Fibroblast of skin of left biceps (primary cell): ENCODE data around the gene MRGPRF.

ENCODE experiments used
- DNase-seq, 2 experiments: peaks; one replicate each; pipeline ENCODE4 v3.0.0-alpha.2; 2013; ENCODE audit warnings: low read depth in 2 of 2

Gene MRGPRF

DNA sequence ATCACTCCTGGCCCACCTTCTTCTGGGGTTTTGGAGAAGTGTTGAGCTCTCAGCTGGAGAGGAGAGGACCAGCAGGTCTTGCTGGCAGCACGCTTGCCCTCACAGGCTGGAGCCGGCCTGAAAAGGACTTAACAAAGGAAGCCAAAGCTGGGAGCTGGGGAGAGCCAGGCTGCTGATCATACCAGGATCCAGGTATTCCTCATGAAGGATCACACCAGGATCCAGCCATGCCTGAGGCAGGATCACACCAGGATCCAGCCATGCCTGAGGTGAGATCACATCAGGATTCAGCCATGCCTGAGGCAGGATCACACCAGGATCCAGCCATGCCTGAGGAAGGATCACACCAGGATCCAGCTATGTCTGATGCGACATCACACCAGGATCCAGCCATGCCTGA, 49.3 kb downstream of the MRGPRF start:
- no peak for DNase-seq

DNA sequence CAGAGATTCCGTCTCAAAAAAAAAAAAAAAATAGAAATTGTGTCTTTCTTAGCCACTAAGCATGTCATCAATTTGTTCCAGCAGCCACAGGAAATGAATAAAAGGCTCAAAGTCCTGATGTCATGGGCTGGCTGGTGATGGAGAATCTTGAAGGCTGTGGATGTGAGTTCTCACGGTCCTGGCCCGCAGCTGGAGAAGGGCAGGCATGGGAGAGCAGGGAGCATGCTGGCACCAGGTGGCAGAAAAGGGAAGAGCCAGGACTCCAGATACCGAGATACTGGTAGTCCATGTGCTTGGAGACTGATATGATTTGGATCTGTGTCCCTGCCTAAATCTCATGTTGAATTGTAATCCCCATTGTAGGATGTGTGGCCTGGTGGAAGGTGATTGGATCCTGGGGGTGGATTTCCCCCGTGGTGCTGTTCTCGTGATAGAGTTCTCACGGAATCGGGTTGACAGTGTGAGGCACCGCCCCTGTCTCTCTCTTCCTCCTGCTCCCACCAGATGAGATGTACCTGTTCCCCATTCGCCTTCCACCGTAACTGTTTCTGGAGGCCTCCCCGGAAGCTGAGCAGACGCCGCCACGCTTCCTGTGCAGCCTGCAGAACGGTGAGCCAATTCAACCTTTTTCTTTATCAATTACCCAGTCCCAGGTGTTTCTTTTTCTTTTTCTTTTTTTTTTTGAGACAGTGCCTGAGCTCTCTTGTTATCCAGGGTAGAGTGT, 50.4 kb downstream of the MRGPRF start:
- no peak for DNase-seq

DNA sequence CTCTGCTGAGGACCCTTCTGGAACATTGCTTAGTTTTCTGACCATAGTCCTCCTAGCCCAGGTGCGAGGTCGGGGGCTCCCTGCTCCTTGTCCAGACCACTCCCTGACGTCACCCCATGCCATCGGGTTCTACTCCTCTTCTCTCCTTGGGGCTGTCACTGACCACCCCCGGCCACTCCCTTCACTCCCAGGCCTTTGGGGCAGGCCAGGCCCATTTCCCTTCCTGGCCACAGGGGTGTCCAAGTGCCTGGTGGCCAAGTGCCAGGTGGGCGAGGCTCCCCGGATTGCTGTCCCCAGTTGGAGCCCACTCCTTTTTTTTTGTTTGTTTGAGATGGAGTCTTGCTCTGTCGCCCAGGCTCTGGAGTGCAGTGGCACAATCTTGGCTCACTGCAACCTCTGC, 51.8 kb downstream of the MRGPRF start:
- no peak for DNase-seq

DNA sequence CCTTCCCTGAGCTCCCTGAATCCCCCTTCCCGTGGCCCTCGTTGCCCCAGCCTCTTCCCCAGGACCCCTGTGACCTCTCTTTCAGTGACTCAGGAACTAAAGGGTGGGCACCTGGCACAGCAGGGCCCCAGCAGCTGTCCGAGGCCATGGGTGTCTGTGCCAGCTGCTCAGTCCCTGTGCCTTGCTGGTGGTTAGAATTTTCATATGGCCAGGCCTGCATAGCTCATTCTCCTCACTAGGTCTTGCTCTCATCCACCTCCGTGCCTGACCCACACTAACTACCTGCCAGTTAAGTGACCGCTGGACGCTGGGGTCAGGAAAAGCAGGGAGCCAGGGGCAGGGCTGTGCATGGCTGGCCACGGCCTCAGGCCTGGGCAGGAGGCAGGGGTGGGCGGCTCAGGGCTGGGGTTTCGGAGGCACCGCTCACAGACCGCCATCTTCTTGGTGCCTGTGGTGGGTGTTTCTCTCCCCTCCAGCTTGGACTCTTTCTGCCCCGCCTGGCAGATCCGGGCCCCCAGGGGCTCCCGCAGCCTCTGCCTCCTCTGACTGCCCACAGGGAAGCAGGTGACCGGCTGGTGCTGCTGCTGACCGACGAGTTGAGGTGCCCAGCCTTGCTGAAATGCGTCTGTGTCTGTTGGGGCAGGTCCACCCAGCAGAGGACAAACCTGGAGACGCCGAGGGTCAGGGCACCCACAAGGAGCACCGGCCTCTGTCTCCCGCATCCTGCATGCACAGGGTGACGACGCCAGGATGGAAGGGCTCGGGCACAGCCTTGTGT, 52.6 kb downstream of the MRGPRF start:
- no peak for DNase-seq

DNA sequence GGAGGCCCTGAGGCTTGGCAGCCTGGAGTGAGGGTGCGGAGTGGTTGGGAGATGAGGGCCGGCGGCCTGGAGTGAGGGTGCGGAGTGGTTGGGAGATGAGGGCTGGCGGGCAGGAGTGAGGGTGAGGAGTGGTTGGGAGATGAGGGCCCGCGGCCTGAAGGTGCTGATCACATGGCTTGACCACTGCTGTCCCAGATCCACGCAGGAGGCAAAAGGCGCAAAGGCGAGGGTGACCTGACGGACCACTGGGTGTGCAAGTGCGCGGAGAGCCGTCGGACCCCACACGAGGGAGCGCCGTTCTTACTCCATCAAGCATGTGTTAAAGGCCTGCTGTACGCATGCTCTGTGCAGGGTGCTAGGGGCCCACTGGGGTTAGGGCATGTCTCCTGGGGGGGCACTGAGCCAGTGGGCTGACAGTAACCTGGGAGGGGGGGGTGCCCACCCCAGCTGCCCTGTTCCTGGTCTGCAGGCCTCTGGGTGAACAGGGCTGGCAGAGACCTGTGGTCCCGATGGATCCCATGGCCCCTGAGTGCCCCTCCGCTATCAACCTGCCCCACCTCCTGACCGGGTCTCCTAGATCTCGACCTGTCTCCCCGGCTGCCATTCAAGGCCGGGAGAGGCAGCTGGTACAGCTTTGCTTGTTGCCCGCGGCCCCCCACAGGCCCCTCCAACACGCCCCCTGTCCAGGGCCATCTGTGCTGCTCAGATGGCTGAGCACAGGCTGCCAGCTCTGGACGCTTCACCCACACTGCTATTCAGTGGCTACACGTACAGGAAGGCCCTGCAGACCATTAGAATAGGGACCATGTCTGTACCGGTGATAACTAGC, 53.4 kb downstream of the MRGPRF start:
- DNase-seq: no peak

DNA sequence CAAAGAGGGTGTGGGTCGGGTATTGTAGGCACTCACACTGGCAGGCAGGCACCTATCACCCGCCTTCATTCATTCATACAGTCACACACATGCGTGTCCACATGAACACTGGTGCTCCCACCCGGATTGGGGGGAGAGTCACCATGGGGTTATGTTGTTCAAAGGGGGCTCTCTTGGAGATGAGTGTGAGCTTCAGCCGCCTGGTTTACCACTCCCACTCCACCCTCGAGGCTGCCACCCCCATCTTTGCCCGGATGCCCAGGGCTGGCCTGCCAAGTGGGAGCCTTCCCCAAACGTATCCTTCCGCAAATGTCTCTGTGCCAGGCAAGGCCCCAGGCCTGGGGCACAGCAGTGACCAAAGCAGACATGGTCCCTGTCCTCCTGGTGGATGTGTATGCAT, 54.8 kb downstream of the MRGPRF start:
- DNase-seq: no peak

DNA sequence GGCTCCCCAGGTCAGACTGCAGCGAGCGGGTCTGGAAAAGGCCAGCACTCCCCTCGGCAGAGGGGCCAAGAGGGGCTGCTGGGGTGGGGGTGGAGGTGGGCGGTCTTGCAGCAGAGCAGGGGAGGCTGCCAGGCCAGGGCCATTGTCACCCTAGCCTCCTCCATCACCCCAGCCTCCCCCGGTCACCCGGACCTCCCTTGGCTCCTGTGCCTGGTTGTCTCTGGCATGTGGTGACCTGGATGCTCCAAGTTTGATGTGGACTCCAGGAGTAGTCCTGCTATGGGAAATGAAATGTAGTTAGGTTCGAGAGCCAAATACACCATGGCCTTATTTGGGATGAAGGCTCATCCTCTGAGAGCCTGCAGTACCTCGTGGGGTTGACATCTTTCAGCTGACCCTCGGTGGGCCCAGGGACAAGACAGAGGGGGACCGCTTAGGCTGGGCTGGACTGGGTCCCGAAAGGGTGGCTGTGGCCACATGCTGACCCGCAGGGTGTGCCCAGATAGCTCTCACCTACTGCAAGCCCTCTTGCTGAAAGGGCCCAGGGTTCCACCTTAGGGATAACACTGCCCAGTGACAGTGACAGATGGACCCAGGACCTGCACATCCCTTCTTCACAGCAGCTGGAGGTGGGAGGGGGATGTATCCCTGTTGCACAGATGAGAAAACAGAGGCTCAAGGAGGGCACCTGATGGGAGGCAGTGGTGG, 56.3 kb downstream of the MRGPRF start:
- no peak for DNase-seq

DNA sequence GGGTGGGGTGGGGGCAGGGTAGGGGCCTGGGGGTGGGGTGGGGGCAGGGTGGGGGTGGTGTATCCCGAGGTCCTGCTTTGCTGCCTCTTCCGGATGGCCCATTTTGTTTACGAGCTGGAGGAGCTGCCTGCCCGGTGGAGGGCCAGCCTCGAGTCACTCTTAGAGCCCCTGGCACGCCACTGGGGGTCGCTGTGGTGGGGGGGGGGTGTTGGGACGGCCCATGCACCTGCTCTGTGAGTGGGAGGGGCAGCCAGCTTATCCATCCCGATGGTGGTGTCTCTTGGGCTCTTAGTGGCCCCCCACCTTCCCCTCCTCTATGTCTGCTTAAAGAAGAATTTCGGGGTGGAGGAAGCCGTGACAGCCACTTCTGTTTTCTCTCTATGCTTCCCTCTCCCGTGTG, 56.9 kb downstream of the MRGPRF start:
- DNase-seq: no peak

DNA sequence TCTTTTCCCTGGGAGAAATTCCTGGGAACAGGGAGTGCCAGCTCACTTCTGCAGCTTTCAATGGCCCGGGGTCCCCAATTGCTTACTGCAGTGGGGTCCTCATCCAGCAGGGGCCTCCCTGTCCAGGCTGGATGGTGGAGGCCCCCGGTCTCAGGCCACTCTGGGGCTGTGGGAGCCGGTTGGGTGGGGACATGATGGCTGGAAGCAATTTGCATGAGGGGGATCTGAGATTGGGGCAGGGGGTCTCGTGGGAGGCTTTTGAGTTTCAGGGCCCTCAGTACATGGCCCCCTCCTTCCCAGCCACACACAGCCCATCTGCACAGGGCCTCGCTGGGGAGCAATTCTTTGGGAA, 57.5 kb downstream of the MRGPRF start:
- DNase-seq: no peak

DNA sequence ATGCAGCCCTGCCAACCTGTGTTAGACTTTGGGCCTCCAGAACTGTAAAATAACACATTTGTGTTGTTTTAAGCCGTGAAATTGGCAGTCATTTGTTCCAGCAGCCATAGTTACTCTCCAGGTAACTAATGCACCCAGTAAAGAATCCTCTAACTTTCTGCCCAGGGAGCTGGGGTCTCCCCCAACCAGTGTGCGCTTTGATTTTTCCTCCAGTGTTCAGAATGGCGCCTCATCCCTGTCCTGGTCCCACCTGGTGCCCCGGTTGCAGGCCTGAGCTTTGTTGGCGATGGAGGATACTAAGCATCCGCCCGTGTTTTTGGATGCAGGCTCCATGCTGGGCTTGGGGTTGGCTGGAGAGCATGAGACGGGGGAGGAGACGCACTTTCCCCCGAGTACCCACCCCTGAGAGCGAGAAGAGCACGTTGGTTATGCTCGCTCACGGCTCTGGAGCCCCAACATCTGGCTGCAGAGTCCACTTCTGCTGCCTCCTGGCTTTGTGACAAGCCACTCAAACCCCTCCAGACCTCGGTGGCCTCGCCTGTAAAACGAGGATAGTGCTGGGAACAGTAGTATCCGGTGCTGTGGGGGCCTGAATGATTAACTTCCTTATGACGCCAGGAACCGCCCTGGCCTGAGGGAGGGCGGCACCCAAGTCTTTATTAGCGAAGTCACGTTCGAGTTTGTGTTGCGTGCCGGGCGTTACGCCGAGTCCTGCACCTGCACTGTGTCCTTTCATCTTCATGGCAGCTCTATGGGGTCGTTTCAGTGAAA, 58.0 kb downstream of the MRGPRF start:
- no peak for DNase-seq
